Caco-2 (cell line): ENCODE data around the gene CRNN. TPM values are rescaled to one million over a fixed set of nuclear protein-coding genes. Genes with fewer than 3 reads are reported as not detected.
A peak's percentile ranks its signal among the peaks of the same experiment; 100 is the strongest.

Experiments used
- BruUV-seq: library from RNA; stranded (reverse); fragments of 400-500 nt; replicated peaks from 2 replicates; lab custom pipeline; 2021; lab: Mats Ljungman, UMichigan
- CTCF ChIA-PET: fragments of 300-600 bp; sonication (Branson Sonifier 250); formaldehyde crosslinking; loops from one replicate; lab custom pipeline; 2022; ENCODE audit warnings: antibody characterized with exemption; lab: Charles Lee
- POLR2A ChIA-PET: fragments of 300-600 bp; sonication (Branson Sonifier 250); formaldehyde crosslinking; loops from one replicate; lab custom pipeline; 2022; ENCODE audit warnings: antibody characterized with exemption; lab: Charles Lee
- DNase-seq, 2 experiments: peaks; one replicate each; pipeline versions ENCODE4 v3.0.0 to v3.0.0-alpha.2; 2020 to 2022
- H3K27me3 ChIP-seq: replicated peaks from 2 replicates; pipeline ENCODE4 v1.6.0; 2011; ENCODE audit warnings: low read length; ENCODE audit not compliant: control insufficient read depth, insufficient read depth
- H3K36me3 ChIP-seq: 2 replicates; pipeline ENCODE4 v1.5.1; 2011; ENCODE audit warnings: low read length; ENCODE audit not compliant: control insufficient read depth, insufficient read depth
- H3K4me1 ChIP-seq: fragments of 250-450 bp; sonication (Bioruptor Pico); 2 replicates; pipeline ENCODE4 v1.5.1; 2020; ENCODE audit warnings: mild to moderate bottlenecking
- H3K4me3 ChIP-seq: 2 replicates; pipeline ENCODE4 v1.5.1; 2011; ENCODE audit warnings: low read depth, mild to moderate bottlenecking, control low read depth, low read length
- H3K9me3 ChIP-seq: fragments of 250-450 bp; sonication (Bioruptor Pico); 2 replicates; pipeline ENCODE4 v1.5.1; 2020; ENCODE audit warnings: mild to moderate bottlenecking, moderate library complexity
- H3K27ac Mint-ChIP-seq: one replicate; pipeline ENCODE4 v1.8.0; 2022; ENCODE audit warnings: mixed read lengths; ENCODE audit not compliant: unreplicated experiment
- H3K27me3 Mint-ChIP-seq: one replicate; pipeline ENCODE4 v1.8.0; 2022; ENCODE audit warnings: mixed read lengths; ENCODE audit not compliant: insufficient read depth, unreplicated experiment
- H3K36me3 Mint-ChIP-seq: one replicate; pipeline ENCODE4 v1.8.0; 2022; ENCODE audit warnings: mild to moderate bottlenecking, mixed read lengths; ENCODE audit not compliant: insufficient read depth, unreplicated experiment
- H3K4me1 Mint-ChIP-seq: one replicate; pipeline ENCODE4 v1.8.0; 2022; ENCODE audit warnings: low read depth, mixed read lengths; ENCODE audit not compliant: unreplicated experiment
- H3K4me3 Mint-ChIP-seq: one replicate; pipeline ENCODE4 v1.8.0; 2022; ENCODE audit warnings: mild to moderate bottlenecking, moderate library complexity, mixed read lengths; ENCODE audit not compliant: unreplicated experiment
- H3K9me3 Mint-ChIP-seq: one replicate; pipeline ENCODE4 v1.8.0; 2022; ENCODE audit warnings: mixed read lengths; ENCODE audit not compliant: unreplicated experiment
- CTCF ChIP-seq, 2 experiments: fragments of 200-600 bp in 1 of 2; IDR thresholded peaks; 1 replicate in 1 of 2; 2 replicates in 1 of 2; pipeline versions ENCODE4 v1.5.1 to v1.8.0; 2011 to 2022; ENCODE audit warnings: antibody characterized with exemption in 1 of 2, control low read depth in 1 of 2, inconsistent platforms in 1 of 2, low read depth in 1 of 2, low read length in 1 of 2, mild to moderate bottlenecking in 1 of 2, moderate library complexity in 1 of 2; ENCODE audit not compliant: insufficient read depth in 1 of 2, severe bottlenecking in 1 of 2, unreplicated experiment in 1 of 2
- intact Hi-C: fragments of 100-400 bp; cut with micrococcal nuclease; formaldehyde crosslinking; loops from one replicate; pipeline ENCODE4 v1.10.0; 2022; ENCODE audit not compliant: unreplicated experiment
- total RNA-seq: library from RNA; stranded (reverse); gene quantifications from 2 replicates; pipeline ENCODE4 v1.2.3, GENCODE V29; 2022

The CRNN gene
- total RNA-seq, 1 experiment from 2014 or later = not detected

- no peak overlapping the region for H3K4me3 ChIP-seq
- intact Hi-C loops = loop anchor here (5.0 kb wide), 1 partner anchor 405 kb away; no protein-coding TSS in a partner anchor
- no peaks in the 10 kb centered on the region for H3K36me3 ChIP-seq
- H3K27me3 Mint-ChIP-seq = peaks cover 3% of the 10 kb centered on the region
- no peak for DNase-seq
- no peak for TF ChIP-seq CTCF (IDR thresholded peaks at IDR 0.05; ENCODE audit: insufficient read depth in 1 of 2, low read depth in 1 of 2, low read length in 1 of 2, severe bottlenecking in 1 of 2, unreplicated experiment in 1 of 2)
- no peaks in the 10 kb centered on the region for H3K4me1 Mint-ChIP-seq
- H3K9me3 Mint-ChIP-seq = no peaks in the 10 kb centered on the region
- H3K36me3 Mint-ChIP-seq = no peaks in the 10 kb centered on the region
- H3K27ac Mint-ChIP-seq = no peak overlapping the region
- BruUV-seq = no TSS peak
- no peaks in the 10 kb centered on the region for H3K27me3 ChIP-seq
- no peaks in the 10 kb centered on the region for H3K4me1 ChIP-seq
- POLR2A ChIA-PET = no interaction called here
- H3K4me3 Mint-ChIP-seq = no peak overlapping the region
- CTCF ChIA-PET = interaction anchor here (1.3 to 2.9 kb wide), 7 partner anchors 9 to 272 kb away, joined by 7 to 118 read pairs (median 14); no protein-coding TSS in a partner anchor
- no peaks in the 10 kb centered on the region for H3K9me3 ChIP-seq
Measured at GRCh38 chr1:152457561-152457960, 43.5 kb upstream of the CRNN start.

DNA sequence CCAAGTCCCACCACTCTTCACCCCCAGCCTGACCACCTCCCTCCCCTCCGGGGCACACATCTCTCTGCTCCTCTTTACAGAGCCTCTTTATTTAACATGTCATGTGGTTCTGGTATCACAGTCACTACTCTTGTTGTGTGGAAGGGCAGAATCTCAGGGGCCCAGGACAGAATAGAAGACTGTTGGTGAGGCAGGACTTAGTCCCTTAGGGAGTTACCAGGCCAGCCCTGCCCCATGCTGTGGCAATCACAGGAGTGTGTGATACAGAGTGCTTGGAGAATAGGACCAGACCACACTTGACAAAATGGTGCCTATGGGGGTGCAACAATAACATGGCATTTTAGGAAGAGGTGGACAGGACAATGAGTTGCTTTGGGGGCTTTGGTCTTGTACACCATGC is 43.0 kb upstream of the CRNN start:
- no peaks in the 10 kb centered on the region for H3K4me1 Mint-ChIP-seq
- H3K36me3 Mint-ChIP-seq = no peaks in the 10 kb centered on the region
- no peaks in the 10 kb centered on the region for H3K9me3 ChIP-seq
- H3K9me3 Mint-ChIP-seq = no peaks in the 10 kb centered on the region
- POLR2A ChIA-PET = no interaction called here
- H3K4me3 Mint-ChIP-seq = no peak overlapping the region
- H3K27me3 Mint-ChIP-seq = peaks cover 3% of the 10 kb centered on the region
- H3K27ac Mint-ChIP-seq = no peak overlapping the region
- no peak for DNase-seq
- no peaks in the 10 kb centered on the region for H3K27me3 ChIP-seq
- no peak for TF ChIP-seq CTCF (IDR thresholded peaks at IDR 0.05; ENCODE audit: insufficient read depth in 1 of 2, low read depth in 1 of 2, low read length in 1 of 2, severe bottlenecking in 1 of 2, unreplicated experiment in 1 of 2)
- H3K4me1 ChIP-seq = no peaks in the 10 kb centered on the region
- no peak overlapping the region for H3K4me3 ChIP-seq
- no TSS peak for BruUV-seq
- no peaks in the 10 kb centered on the region for H3K36me3 ChIP-seq
- intact Hi-C loops = loop anchor here (5.0 kb wide), 1 partner anchor 405 kb away; no protein-coding TSS in a partner anchor
- CTCF ChIA-PET = no interaction called here

GRCh38 chr1:152451254-152451653 is 37.2 kb upstream of the CRNN start:
- BruUV-seq = no TSS peak
- Mint-ChIP-seq H3K27me3 (peaks cover 3% of the 10 kb centered on the region), H3K27ac (no peak overlapping the region), H3K4me1 (no peaks in the 10 kb centered on the region), H3K9me3 (no peaks in the 10 kb centered on the region), H3K36me3 (no peaks in the 10 kb centered on the region), H3K4me3 (no peak overlapping the region)
- POLR2A ChIA-PET = no interaction called here
- Histone ChIP-seq H3K4me3 (no peak overlapping the region), H3K9me3 (no peaks in the 10 kb centered on the region), H3K36me3 (no peaks in the 10 kb centered on the region), H3K27me3 (no peaks in the 10 kb centered on the region; the same call in 1 of the 2 replicates), H3K4me1 (no peaks in the 10 kb centered on the region)
- CTCF ChIA-PET = no interaction called here
- peak in 1 of 2 experiments; percentile 24 for DNase-seq
- peak in 1 of 2 experiments; percentile 33 for TF ChIP-seq CTCF (IDR thresholded peaks at IDR 0.05; ENCODE audit: insufficient read depth in 1 of 2, low read depth in 1 of 2, low read length in 1 of 2, severe bottlenecking in 1 of 2, unreplicated experiment in 1 of 2)
- intact Hi-C loops = no loop called here
